Measurements from ENCODE around the gene FAM3C.

- no peak for TF ChIP-seq CTCF (conservative IDR thresholded peaks at IDR 0.05 in 1 of 2, IDR thresholded peaks at IDR 0.05 in 1 of 2; ENCODE audit: low read depth in 1 of 2, low read length in 2 of 2)
- no peak for TF ChIP-seq EZH2 (IDR thresholded peaks at IDR 0.05; ENCODE audit: low read length, missing control alignments)
Measured at GRCh38 chr7:121301446-121302213, 94.5 kb downstream of the FAM3C start.
